Uterus (tissue), 2 donors: ENCODE results near the gene CLEC14A.

Experiments
- CTCF ChIP-seq, 4 experiments: fragments of 200-600 bp in 2 of 4; fragments of 450-650 bp in 2 of 4; sonication (generic) in 2 of 4; IDR thresholded peaks; one replicate each; pipeline ENCODE4 v1.5.1; 2016 to 2019; ENCODE audit warnings: antibody characterized with exemption in 4 of 4, mild to moderate bottlenecking in 2 of 4, moderate library complexity in 1 of 4
- POLR2A ChIP-seq, 2 donors: fragments of 450-650 bp; IDR thresholded peaks; one replicate each; pipeline ENCODE4 v1.6.1; 2016; ENCODE audit warnings: antibody characterized with exemption in 2 of 2, mild to moderate bottlenecking in 1 of 2, moderate library complexity in 1 of 2

- TF ChIP-seq POLR2A (IDR thresholded peaks at IDR 0.05) (no peak), CTCF (IDR thresholded peaks at IDR 0.05) (no peak)
These were observed 47.1 kb upstream of the CLEC14A start for GRCh38 chr14:38302966-38303365.
